VCaP (cell line): ENCODE results near the gene ENO4.

Experiments
- H3K27ac ChIP-seq: fragments of 450-650 bp; 2 replicates; pipeline ENCODE4 v1.5.1; 2017
- CTCF ChIP-seq: fragments of 450-650 bp; conservative IDR thresholded peaks from 2 replicates; pipeline ENCODE4 v1.5.1; 2017; ENCODE audit warnings: mild to moderate bottlenecking, moderate library complexity

The ENO4 gene

GRCh38 chr10:116849248-116850057 is at the start of gene ENO4:
ENO4 (plus strand) TSS chr10:116849499; CDS start chr10:116849567, 68 bp downstream.
- no peak for TF ChIP-seq CTCF
- peak within 1 kb of the TSS; percentile 85 for H3K27ac ChIP-seq

GRCh38 chr10:116800286-116800929 is 48.9 kb upstream of the ENO4 start:
- no peak overlapping the region for H3K27ac ChIP-seq
- no peak for TF ChIP-seq CTCF

GRCh38 chr10:116801658-116802057 is 47.6 kb upstream of the ENO4 start:
- TF ChIP-seq CTCF = no peak
- no peak overlapping the region for H3K27ac ChIP-seq

DNA sequence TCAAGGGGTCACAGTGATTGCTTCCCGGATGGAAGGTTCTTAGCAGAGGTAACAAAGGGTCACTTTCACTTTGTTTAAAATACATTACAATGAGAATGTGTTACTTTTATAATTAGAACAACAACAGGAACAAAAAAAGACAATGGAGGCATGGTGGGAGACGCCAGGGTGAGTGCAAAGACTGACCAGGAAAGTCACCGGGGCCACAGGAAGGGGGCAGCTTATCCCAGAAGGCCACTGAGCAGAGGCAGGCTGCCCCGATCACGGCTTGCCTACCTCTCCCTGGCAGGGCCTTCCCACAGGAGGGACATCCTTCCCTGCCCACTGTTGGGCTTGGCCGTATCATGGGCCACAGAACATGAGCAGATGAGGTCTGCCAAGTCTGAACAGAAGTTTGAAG is 46.8 kb upstream of the ENO4 start:
- TF ChIP-seq CTCF = no peak
- no peak overlapping the region for H3K27ac ChIP-seq

DNA sequence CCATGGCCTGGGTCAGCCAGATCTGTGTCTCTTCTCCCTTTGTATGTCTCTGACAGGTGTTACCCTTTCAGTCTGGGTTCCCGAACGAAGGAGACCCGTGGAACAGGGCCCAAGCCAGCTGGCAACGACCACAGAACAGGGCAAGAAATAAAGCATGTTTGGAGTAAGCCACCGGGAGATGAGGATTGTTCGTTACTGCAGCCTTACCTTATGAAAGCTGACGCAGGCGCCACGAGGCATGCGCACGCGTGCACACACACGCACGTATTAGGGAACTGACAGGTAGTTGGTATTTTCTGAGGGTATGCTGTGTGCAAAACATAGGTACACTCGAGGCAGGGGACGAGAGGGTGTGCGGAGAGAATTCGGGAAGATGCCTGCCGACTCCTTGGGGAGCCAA is 46.4 kb upstream of the ENO4 start:
- TF ChIP-seq CTCF = no peak
- H3K27ac ChIP-seq = no peak overlapping the region

GRCh38 chr10:116803451-116804249 is 45.6 kb upstream of the ENO4 start:
- no peak overlapping the region for H3K27ac ChIP-seq
- no peak for TF ChIP-seq CTCF

DNA sequence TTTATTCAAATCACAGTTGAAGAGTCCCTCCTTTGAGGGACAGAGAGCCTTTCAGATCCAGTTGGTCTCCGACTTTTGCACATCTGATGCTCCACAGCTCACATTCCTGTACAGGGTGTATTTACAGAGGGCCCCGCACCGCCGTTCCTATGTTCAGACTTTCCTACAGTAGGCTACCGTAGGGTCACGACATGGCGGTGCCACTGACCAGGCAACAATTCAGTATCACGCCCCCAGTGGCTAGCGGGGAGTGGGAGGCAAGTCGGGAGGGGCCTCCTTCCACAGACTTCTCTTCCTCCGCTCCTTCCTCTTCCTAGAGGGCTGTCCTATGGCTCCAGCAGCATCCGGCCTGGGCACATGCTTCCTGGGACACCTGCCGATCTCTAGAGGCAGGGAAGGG is 40.6 kb upstream of the ENO4 start:
- no peak for TF ChIP-seq CTCF

More for the DNA sequence above, 40.6 kb upstream of the ENO4 start:
- no peak overlapping the region for H3K27ac ChIP-seq
